Prostate gland (tissue), 2 donors: ENCODE results near the gene CDH13.

Experiments
- CTCF ChIP-seq, 4 experiments: fragments of 200-600 bp in 2 of 4; fragments of 450-650 bp in 2 of 4; sonication (generic) in 2 of 4; IDR thresholded peaks; 1 replicate in 3 of 4; 2 replicates in 1 of 4; pipeline ENCODE4 v1.5.1; 2016 to 2019; ENCODE audit warnings: antibody characterized with exemption in 4 of 4, mild to moderate bottlenecking in 2 of 4, moderate library complexity in 2 of 4
- POLR2A ChIP-seq: fragments of 450-650 bp; IDR thresholded peaks from one replicate; pipeline ENCODE4 v1.6.1; 2016; ENCODE audit warnings: antibody characterized with exemption, mild to moderate bottlenecking
- POLR2AphosphoS5 ChIP-seq: sonication (generic); formaldehyde crosslinking; IDR thresholded peaks from one replicate; pipeline ENCODE4 v1.6.1; 2017; ENCODE audit warnings: antibody characterized with exemption

GRCh38 chr16:83700918-83701317 is 1074.1 kb downstream of the CDH13 start:
- TF ChIP-seq POLR2A (no peak), CTCF (IDR thresholded peaks at IDR 0.05) (no peak), POLR2AphosphoS5 (no peak)
